Nephron progenitor cell (in vitro differentiated cells): ENCODE measurements around the gene SUCLG2.

Experiments used
- DNase-seq: peaks from one replicate; pipeline ENCODE4 v3.0.0; 2021
- H3K27ac Mint-ChIP-seq: 2 replicates; pipeline ENCODE4 v1.8.0; 2021; ENCODE audit warnings: mild to moderate bottlenecking, moderate library complexity, mixed read lengths
- H3K27me3 Mint-ChIP-seq: 2 replicates; pipeline ENCODE4 v1.8.0; 2021; ENCODE audit warnings: mild to moderate bottlenecking, low read depth, mixed read lengths; ENCODE audit not compliant: poor library complexity
- H3K36me3 Mint-ChIP-seq: 2 replicates; pipeline ENCODE4 v1.8.0; 2021; ENCODE audit warnings: low read depth, mixed read lengths
- H3K4me1 Mint-ChIP-seq: 2 replicates; pipeline ENCODE4 v1.8.0; 2021; ENCODE audit warnings: mixed read lengths
- H3K4me3 Mint-ChIP-seq: 2 replicates; pipeline ENCODE4 v1.8.0; 2021; ENCODE audit warnings: mild to moderate bottlenecking, moderate library complexity, mixed read lengths
- H3K9me3 Mint-ChIP-seq: 2 replicates; pipeline ENCODE4 v1.8.0; 2021; ENCODE audit warnings: mild to moderate bottlenecking, moderate library complexity, mixed read lengths
- CTCF ChIP-seq: fragments of 200-600 bp; sonication (generic); IDR thresholded peaks from 2 replicates; pipeline ENCODE4 v1.5.0; 2021; ENCODE audit warnings: antibody characterized with exemption

The SUCLG2 gene

GRCh38 chr3:67433109-67433508, 221.3 kb downstream of the SUCLG2 start:
- peaks cover 31% of the 10 kb centered on the region for H3K9me3 Mint-ChIP-seq
- no peak for TF ChIP-seq CTCF
- no peaks in the 10 kb centered on the region for H3K4me1 Mint-ChIP-seq
- DNase-seq, result no peak
- peaks cover 27% of the 10 kb centered on the region for H3K36me3 Mint-ChIP-seq
- peaks cover 4% of the 10 kb centered on the region for H3K27me3 Mint-ChIP-seq
- no peak overlapping the region for H3K27ac Mint-ChIP-seq
- no peak overlapping the region for H3K4me3 Mint-ChIP-seq

- Mint-ChIP-seq H3K36me3 (peaks cover 32% of the 10 kb centered on the region), H3K27ac (no peak overlapping the region), H3K27me3 (peaks cover 4% of the 10 kb centered on the region), H3K9me3 (peaks cover 35% of the 10 kb centered on the region), H3K4me3 (no peak overlapping the region), H3K4me1 (no peaks in the 10 kb centered on the region)
- TF ChIP-seq CTCF, result no peak
- no peak for DNase-seq
Observed at GRCh38 chr3:67431887-67432286, 222.5 kb downstream of the SUCLG2 start.

GRCh38 chr3:67423722-67424121, 230.7 kb downstream of the SUCLG2 start:
- Mint-ChIP-seq H3K36me3 (peaks cover 48% of the 10 kb centered on the region), H3K9me3 (peaks cover 25% of the 10 kb centered on the region), H3K4me3 (no peak overlapping the region), H3K27me3 (no peaks in the 10 kb centered on the region), H3K27ac (no peak overlapping the region), H3K4me1 (no peaks in the 10 kb centered on the region)
- no peak for TF ChIP-seq CTCF
- no peak for DNase-seq

GRCh38 chr3:67421912-67422311, 232.5 kb downstream of the SUCLG2 start:
- Mint-ChIP-seq H3K4me1 (no peaks in the 10 kb centered on the region), H3K36me3 (peaks cover 40% of the 10 kb centered on the region), H3K9me3 (peaks cover 17% of the 10 kb centered on the region), H3K4me3 (no peak overlapping the region), H3K27me3 (no peaks in the 10 kb centered on the region), H3K27ac (no peak overlapping the region)
- no peak for DNase-seq
- no peak for TF ChIP-seq CTCF

- Mint-ChIP-seq H3K27me3 (no peaks in the 10 kb centered on the region), H3K9me3 (peaks cover 17% of the 10 kb centered on the region), H3K4me3 (no peak overlapping the region), H3K36me3 (peaks cover 40% of the 10 kb centered on the region), H3K4me1 (no peaks in the 10 kb centered on the region), H3K27ac (no peak overlapping the region)
- no peak for DNase-seq
- TF ChIP-seq CTCF, result no peak
Observed at GRCh38 chr3:67419779-67420178, 234.6 kb downstream of the SUCLG2 start.

GRCh38 chr3:67419218-67419529, 235.2 kb downstream of the SUCLG2 start:
- no peak for DNase-seq
- H3K27ac Mint-ChIP-seq, result no peak overlapping the region
- H3K4me1 Mint-ChIP-seq, result peaks cover 2% of the 10 kb centered on the region
- H3K27me3 Mint-ChIP-seq, result no peaks in the 10 kb centered on the region
- peaks cover 40% of the 10 kb centered on the region for H3K36me3 Mint-ChIP-seq
- peaks cover 17% of the 10 kb centered on the region for H3K9me3 Mint-ChIP-seq
- no peak for TF ChIP-seq CTCF
- H3K4me3 Mint-ChIP-seq, result no peak overlapping the region
